AG04450 (cell line): Measurements from ENCODE around the gene NINJ2. TPM values are rescaled to one million over a fixed set of nuclear protein-coding genes. Genes with fewer than 3 reads are reported as not detected.

Experiments used
- CTCF ChIA-PET: fragments of 300-600, 350-600 bp; formaldehyde crosslinking; extraction: SDS; loops from one replicate; lab custom pipeline; 2022; ENCODE audit warnings: antibody characterized with exemption, inconsistent platforms; lab: Charles Lee
- POLR2A ChIA-PET: fragments of 350-600 bp; formaldehyde crosslinking; extraction: SDS; loops from one replicate; lab custom pipeline; 2021; ENCODE audit warnings: antibody characterized with exemption, inconsistent platforms; lab: Yijun Ruan, JAX
- DNase-seq: peaks from one replicate; pipeline ENCODE4 v3.0.0-alpha.2; 2011; ENCODE audit warnings: low read depth, low spot score
- H3K27ac ChIP-seq: one replicate; pipeline ENCODE4 v1.5.1; 2012; ENCODE audit warnings: low read depth, low read length, control low read depth
- H3K27me3 ChIP-seq: one replicate; pipeline ENCODE4 v1.6.0; 2012; ENCODE audit warnings: low read length; ENCODE audit not compliant: control insufficient read depth, insufficient read depth
- H3K4me3 ChIP-seq: 2 replicates; pipeline ENCODE4 v1.5.1; 2011; ENCODE audit warnings: mild to moderate bottlenecking, low read depth, low read length, control low read depth
- H3K9me3 ChIP-seq: 2 replicates; pipeline ENCODE4 v1.5.1; 2012; ENCODE audit warnings: low read length; ENCODE audit not compliant: control insufficient read depth, insufficient read depth
- polyA plus RNA-seq: library from polyadenylated mRNA; depleted of rRNA; stranded (reverse); fragments of >200 nt; gene quantifications from 2 replicates; pipeline ENCODE4 v1.2.3, GENCODE V29; 2011
- TF ChIP-seq, protein P1 (sequence below): IDR thresholded peaks from 2 replicates; pipeline ENCODE4 v1.5.1; 2011; ENCODE audit warnings: low read depth, low read length, control low read depth, inconsistent platforms

The NINJ2 gene
- polyA plus RNA-seq, 1 experiment, result not detected

GRCh38 chr12:681568-682256 is 18.5 kb upstream of the NINJ2 start:
- no peaks in the 10 kb centered on the region for H3K9me3 ChIP-seq
- no peak overlapping the region for H3K27ac ChIP-seq
- TF ChIP-seq, protein P1, sequence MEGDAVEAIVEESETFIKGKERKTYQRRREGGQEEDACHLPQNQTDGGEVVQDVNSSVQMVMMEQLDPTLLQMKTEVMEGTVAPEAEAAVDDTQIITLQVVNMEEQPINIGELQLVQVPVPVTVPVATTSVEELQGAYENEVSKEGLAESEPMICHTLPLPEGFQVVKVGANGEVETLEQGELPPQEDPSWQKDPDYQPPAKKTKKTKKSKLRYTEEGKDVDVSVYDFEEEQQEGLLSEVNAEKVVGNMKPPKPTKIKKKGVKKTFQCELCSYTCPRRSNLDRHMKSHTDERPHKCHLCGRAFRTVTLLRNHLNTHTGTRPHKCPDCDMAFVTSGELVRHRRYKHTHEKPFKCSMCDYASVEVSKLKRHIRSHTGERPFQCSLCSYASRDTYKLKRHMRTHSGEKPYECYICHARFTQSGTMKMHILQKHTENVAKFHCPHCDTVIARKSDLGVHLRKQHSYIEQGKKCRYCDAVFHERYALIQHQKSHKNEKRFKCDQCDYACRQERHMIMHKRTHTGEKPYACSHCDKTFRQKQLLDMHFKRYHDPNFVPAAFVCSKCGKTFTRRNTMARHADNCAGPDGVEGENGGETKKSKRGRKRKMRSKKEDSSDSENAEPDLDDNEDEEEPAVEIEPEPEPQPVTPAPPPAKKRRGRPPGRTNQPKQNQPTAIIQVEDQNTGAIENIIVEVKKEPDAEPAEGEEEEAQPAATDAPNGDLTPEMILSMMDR, result no peak
- POLR2A ChIA-PET, result no interaction called here
- DNase-seq, result no peak
- CTCF ChIA-PET, result no interaction called here
- H3K27me3 ChIP-seq, result peaks cover 6% of the 10 kb centered on the region
- no peak overlapping the region for H3K4me3 ChIP-seq

GRCh38 chr12:678747-679712 is 15.8 kb upstream of the NINJ2 start:
- CTCF ChIA-PET, result no interaction called here

DNA sequence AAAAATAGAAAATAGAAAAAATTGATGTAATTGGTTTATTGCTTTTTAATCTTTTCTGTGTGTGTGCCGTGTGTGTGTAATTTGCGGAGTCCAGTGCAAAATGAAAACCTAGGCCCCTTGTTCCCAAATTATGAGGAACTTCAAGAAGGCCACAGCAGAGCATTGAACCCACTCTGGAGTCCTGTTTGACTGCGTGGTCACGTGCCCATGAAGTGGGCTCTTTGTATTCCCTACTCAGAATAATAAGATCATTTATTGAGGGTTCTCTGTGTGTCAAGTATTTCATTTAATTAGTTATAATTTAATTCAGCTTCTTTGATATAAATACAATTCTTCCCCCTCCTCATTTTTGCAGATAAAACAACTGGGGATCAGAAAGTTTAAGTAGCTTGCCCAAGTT is 12.3 kb upstream of the NINJ2 start:
- H3K4me3 ChIP-seq, result no peak overlapping the region
- no peaks in the 10 kb centered on the region for H3K9me3 ChIP-seq
- CTCF ChIA-PET, result interaction anchor here (2.4 kb wide), 1 partner anchor 75 kb away, joined by 6 read pairs; no protein-coding TSS in a partner anchor
- H3K27ac ChIP-seq, result no peak overlapping the region
- H3K27me3 ChIP-seq, result peaks cover 16% of the 10 kb centered on the region
- DNase-seq, result no peak
- POLR2A ChIA-PET, result no interaction called here
- TF ChIP-seq, protein P1, result no peak

More at GRCh38 chr12:678747-679712, 15.8 kb upstream of the NINJ2 start:
- no peak for DNase-seq
- Histone ChIP-seq H3K9me3 (no peaks in the 10 kb centered on the region), H3K4me3 (no peak overlapping the region), H3K27ac (no peak overlapping the region), H3K27me3 (peaks cover 9% of the 10 kb centered on the region)
- TF ChIP-seq, protein P1, result no peak
- POLR2A ChIA-PET, result interaction anchor here (0.7 kb wide), 1 partner anchor 403 kb away, joined by 6 read pairs; no protein-coding TSS in a partner anchor

DNA sequence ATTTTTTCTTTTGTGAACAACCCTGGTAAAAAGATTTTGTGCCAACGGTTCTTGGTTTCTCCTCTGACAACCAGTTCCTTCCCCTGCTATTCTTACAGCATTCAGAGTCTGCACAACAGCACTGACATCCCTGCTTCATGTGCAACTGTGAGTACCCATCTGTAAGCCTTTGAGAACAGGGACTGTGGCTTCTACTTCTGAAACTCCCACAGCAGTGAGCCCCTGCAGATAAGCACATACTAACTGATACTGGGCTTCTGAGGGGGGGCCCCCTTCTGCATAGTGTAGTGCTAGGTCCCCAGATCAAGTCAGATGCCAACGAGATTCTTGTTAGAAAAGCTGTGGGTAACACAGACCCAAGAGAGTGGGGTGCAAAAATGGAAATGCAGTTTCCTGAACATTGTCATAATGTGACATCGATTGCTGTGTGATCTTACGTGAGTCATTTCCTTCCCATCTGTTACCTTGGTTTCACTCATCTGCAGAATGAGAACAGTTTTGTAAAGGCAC is 11.1 kb upstream of the NINJ2 start:
- Histone ChIP-seq H3K4me3 (no peak overlapping the region), H3K9me3 (no peaks in the 10 kb centered on the region), H3K27ac (no peak overlapping the region), H3K27me3 (peaks cover 16% of the 10 kb centered on the region)
- DNase-seq, result no peak
- TF ChIP-seq, protein P1, result no peak
- CTCF ChIA-PET, result interaction anchor here (0.6 kb wide), 1 partner anchor 77 kb away, joined by 3 read pairs; no protein-coding TSS in a partner anchor
- POLR2A ChIA-PET, result no interaction called here
